ENCODE measurements around the gene RPH3AL. TPM values are rescaled to one million over a fixed set of nuclear protein-coding genes. Genes with fewer than 3 reads are reported as not detected.

The RPH3AL gene
- total RNA-seq, 2 donors from 2014 or later = 11.7 to 17.8 TPM

DNA sequence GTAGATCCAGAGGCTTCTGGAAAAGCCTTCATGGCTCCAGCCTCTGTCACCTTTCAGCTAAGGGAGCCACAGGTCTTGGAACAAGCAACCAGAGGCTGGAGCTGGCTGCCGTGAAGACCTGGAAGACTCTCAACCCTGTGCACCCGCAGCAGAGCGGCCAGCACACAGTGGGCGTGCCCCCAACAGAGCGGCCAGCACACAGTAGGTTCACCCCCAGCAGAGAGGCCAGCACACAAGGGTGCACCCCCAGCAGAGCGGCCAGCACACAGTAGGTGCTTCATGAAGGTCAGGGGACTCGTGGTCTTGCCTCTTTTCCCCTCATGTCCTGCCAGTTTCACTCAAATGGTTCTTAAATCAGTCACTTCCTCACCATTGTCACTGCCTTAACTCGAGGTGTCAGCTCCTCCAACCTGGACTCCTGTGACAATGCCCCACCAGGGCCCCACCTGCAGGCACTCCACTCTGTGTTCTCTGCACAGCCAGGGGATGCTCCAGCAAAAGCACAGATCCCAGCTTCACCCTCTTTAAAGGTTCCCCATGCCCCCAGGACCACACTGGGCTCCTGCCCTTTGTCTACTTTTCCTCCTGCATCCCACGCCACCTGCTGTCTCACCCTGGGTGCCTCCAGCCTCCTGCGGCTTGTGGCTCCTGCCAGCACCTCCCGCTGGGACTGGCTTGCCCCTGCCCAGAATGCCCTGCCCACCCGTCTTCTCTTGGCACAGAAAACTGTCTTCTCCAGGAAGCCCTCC, 128.7 kb downstream of the RPH3AL start:
- Histone ChIP-seq H3K9me3 (no peaks in the 10 kb centered on the region), H3K27ac (no peak overlapping the region), H3K36me3 (no peaks in the 10 kb centered on the region), H3K4me3 (no peak overlapping the region), H3K27me3 (replicated peaks; ENCODE audit: insufficient read depth) (no peaks in the 10 kb centered on the region), H3K4me1 (replicated peaks) (no peaks in the 10 kb centered on the region)
- TF ChIP-seq POLR2A (IDR thresholded peaks at IDR 0.05) (no peak), POLR2AphosphoS5 (IDR thresholded peaks at IDR 0.05) (no peak)
- TF ChIP-seq, protein P1, sequence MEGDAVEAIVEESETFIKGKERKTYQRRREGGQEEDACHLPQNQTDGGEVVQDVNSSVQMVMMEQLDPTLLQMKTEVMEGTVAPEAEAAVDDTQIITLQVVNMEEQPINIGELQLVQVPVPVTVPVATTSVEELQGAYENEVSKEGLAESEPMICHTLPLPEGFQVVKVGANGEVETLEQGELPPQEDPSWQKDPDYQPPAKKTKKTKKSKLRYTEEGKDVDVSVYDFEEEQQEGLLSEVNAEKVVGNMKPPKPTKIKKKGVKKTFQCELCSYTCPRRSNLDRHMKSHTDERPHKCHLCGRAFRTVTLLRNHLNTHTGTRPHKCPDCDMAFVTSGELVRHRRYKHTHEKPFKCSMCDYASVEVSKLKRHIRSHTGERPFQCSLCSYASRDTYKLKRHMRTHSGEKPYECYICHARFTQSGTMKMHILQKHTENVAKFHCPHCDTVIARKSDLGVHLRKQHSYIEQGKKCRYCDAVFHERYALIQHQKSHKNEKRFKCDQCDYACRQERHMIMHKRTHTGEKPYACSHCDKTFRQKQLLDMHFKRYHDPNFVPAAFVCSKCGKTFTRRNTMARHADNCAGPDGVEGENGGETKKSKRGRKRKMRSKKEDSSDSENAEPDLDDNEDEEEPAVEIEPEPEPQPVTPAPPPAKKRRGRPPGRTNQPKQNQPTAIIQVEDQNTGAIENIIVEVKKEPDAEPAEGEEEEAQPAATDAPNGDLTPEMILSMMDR (IDR thresholded peaks at IDR 0.05) = no peak
- no peak for DNase-seq (ENCODE audit: low spot score)
- 81% methylated on average over 12 of the region's 12 CpGs for WGBS
- intact Hi-C loops (cut with DNase I) = no loop called here

- DNase-seq (ENCODE audit: low spot score) = no peak
- Histone ChIP-seq H3K4me1 (replicated peaks) (no peaks in the 10 kb centered on the region), H3K9me3 (no peaks in the 10 kb centered on the region), H3K27me3 (replicated peaks; ENCODE audit: insufficient read depth) (no peaks in the 10 kb centered on the region), H3K27ac (no peak overlapping the region), H3K4me3 (no peak overlapping the region), H3K36me3 (no peaks in the 10 kb centered on the region)
- TF ChIP-seq POLR2A (IDR thresholded peaks at IDR 0.05) (no peak), POLR2AphosphoS5 (IDR thresholded peaks at IDR 0.05) (no peak)
- TF ChIP-seq, protein P1 (IDR thresholded peaks at IDR 0.05) = no peak
- 59% methylated on average over 8 of the region's 8 CpGs for WGBS
- intact Hi-C loops (cut with DNase I) = no loop called here
Observed at GRCh38 chr17:222172-222571, 130.4 kb downstream of the RPH3AL start.

DNA sequence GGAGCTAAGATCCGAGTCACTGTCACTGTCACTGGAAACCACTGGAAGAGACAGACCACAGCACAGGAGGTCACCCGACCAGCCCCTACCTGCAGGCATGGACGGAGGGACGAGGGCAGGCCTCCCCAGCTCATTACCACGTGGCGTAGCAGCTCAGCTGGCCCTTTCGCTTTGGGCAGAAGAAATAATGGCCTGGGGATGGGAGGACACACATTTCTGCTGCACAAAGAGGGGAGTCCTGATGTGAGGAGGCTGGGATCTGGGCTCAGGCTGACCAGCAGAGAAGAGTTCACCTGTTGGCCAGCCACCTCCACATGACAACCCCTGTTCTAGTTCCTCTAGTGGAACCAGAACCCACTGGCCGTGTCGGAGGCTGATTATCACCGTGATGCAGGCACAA, 132.9 kb downstream of the RPH3AL start:
- no peak for DNase-seq (ENCODE audit: low spot score)
- WGBS = 93% methylated on average over 10 of the region's 10 CpGs

GRCh38 chr17:218432-219110, 134.0 kb downstream of the RPH3AL start:
- Histone ChIP-seq H3K27me3 (replicated peaks; ENCODE audit: insufficient read depth) (no peaks in the 10 kb centered on the region), H3K9me3 (no peaks in the 10 kb centered on the region), H3K36me3 (no peaks in the 10 kb centered on the region), H3K27ac (no peak overlapping the region), H3K4me3 (no peak overlapping the region), H3K4me1 (replicated peaks) (no peaks in the 10 kb centered on the region)
- TF ChIP-seq POLR2AphosphoS5 (IDR thresholded peaks at IDR 0.05) = no peak
- TF ChIP-seq, protein P1 (IDR thresholded peaks at IDR 0.05) = no peak
- TF ChIP-seq POLR2A (IDR thresholded peaks at IDR 0.05) = no peak
- WGBS = 80% methylated on average over 8 of the region's 8 CpGs
- intact Hi-C loops (cut with DNase I) = no loop called here
- no peak for DNase-seq (ENCODE audit: low spot score)

More for the DNA sequence above, 132.9 kb downstream of the RPH3AL start:
- no peaks in the 10 kb centered on the region for H3K4me1 ChIP-seq (replicated peaks)
- TF ChIP-seq, protein P1 (IDR thresholded peaks at IDR 0.05) = no peak
- TF ChIP-seq POLR2A (IDR thresholded peaks at IDR 0.05) = no peak
- no peak for TF ChIP-seq POLR2AphosphoS5 (IDR thresholded peaks at IDR 0.05)
- H3K27me3 ChIP-seq (replicated peaks; ENCODE audit: insufficient read depth) = no peaks in the 10 kb centered on the region
- intact Hi-C loops (cut with DNase I) = no loop called here
- no peak overlapping the region for H3K27ac ChIP-seq
- H3K4me3 ChIP-seq = no peak overlapping the region
- no peaks in the 10 kb centered on the region for H3K9me3 ChIP-seq
- no peaks in the 10 kb centered on the region for H3K36me3 ChIP-seq

All from prostate gland (tissue), 2 donors.